Trophoblast cell (in vitro differentiated cells and primary cell): Measurements from ENCODE around the gene HOXA5.

Experiments
- DNase-seq, 2 donors: peaks; one replicate each; pipeline ENCODE4 v3.0.0-alpha.2; 2016
- H2AFZ ChIP-seq: 2 replicates; pipeline ENCODE4 v1.6.1; 2013; ENCODE audit warnings: low read length, moderate library complexity, mild to moderate bottlenecking; ENCODE audit not compliant: insufficient read depth, poor library complexity
- H2AK5ac ChIP-seq: 2 replicates; pipeline ENCODE4 v1.6.1; 2013; ENCODE audit warnings: mild to moderate bottlenecking, low read length
- H2BK120ac ChIP-seq: 2 replicates; pipeline ENCODE4 v1.6.1; 2013; ENCODE audit warnings: low read length, mild to moderate bottlenecking, moderate library complexity; ENCODE audit not compliant: insufficient read depth, poor library complexity
- H2BK12ac ChIP-seq: 2 replicates; pipeline ENCODE4 v1.6.1; 2013; ENCODE audit warnings: mild to moderate bottlenecking, low read length, moderate library complexity
- H2BK5ac ChIP-seq: 2 replicates; pipeline ENCODE4 v1.6.1; 2013; ENCODE audit warnings: low read length, low read depth, moderate library complexity, mild to moderate bottlenecking; ENCODE audit not compliant: poor library complexity
- H3K14ac ChIP-seq: 2 replicates; pipeline ENCODE4 v1.6.1; 2013; ENCODE audit warnings: mild to moderate bottlenecking, low read length
- H3K18ac ChIP-seq: 2 replicates; pipeline ENCODE4 v1.6.1; 2013; ENCODE audit warnings: mild to moderate bottlenecking, low read length
- H3K23ac ChIP-seq: 2 replicates; pipeline ENCODE4 v1.6.1; 2013; ENCODE audit warnings: low read length
- H3K27ac ChIP-seq: 2 replicates; pipeline ENCODE4 v1.5.1; 2013; ENCODE audit warnings: low read depth, mild to moderate bottlenecking, inconsistent platforms, low read length, moderate library complexity
- H3K27me3 ChIP-seq: 2 replicates; pipeline ENCODE4 v1.6.1; 2013; ENCODE audit warnings: inconsistent platforms, mild to moderate bottlenecking, low read length, moderate library complexity; ENCODE audit not compliant: insufficient read depth
- H3K36me3 ChIP-seq, 2 experiments: 1 replicate in 1 of 2; 2 replicates in 1 of 2; pipeline ENCODE4 v1.6.1; 2013; ENCODE audit warnings: low read length in 2 of 2, mild to moderate bottlenecking in 2 of 2, moderate library complexity in 1 of 2; ENCODE audit not compliant: insufficient read depth in 2 of 2, control insufficient read depth in 1 of 2
- H3K4ac ChIP-seq: 2 replicates; pipeline ENCODE4 v1.6.1; 2013; ENCODE audit warnings: low read depth, mild to moderate bottlenecking, low read length, moderate library complexity
- H3K4me1 ChIP-seq, 2 experiments: 1 replicate in 1 of 2; 2 replicates in 1 of 2; pipeline ENCODE4 v1.6.1; 2013; ENCODE audit warnings: low read length in 2 of 2, mild to moderate bottlenecking in 2 of 2, moderate library complexity in 1 of 2; ENCODE audit not compliant: insufficient read depth in 2 of 2, control insufficient read depth in 1 of 2
- H3K4me2 ChIP-seq: 2 replicates; pipeline ENCODE4 v1.6.1; 2013; ENCODE audit warnings: inconsistent platforms, mild to moderate bottlenecking, low read length, moderate library complexity
- H3K4me3 ChIP-seq: 2 replicates; pipeline ENCODE4 v1.5.1; 2013; ENCODE audit warnings: mild to moderate bottlenecking, low read depth, low read length, inconsistent platforms
- H3K79me1 ChIP-seq: one replicate; pipeline ENCODE4 v1.6.1; 2013; ENCODE audit warnings: low read length
- H3K79me2 ChIP-seq: 2 replicates; pipeline ENCODE4 v1.6.1; 2013; ENCODE audit warnings: low read length, mild to moderate bottlenecking; ENCODE audit not compliant: control insufficient read depth, insufficient read depth, poor library complexity
- H3K9ac ChIP-seq: 2 replicates; pipeline ENCODE4 v1.6.1; 2013; ENCODE audit warnings: mild to moderate bottlenecking, low read length
- H3K9me3 ChIP-seq: 2 replicates; pipeline ENCODE4 v1.6.1; 2013; ENCODE audit warnings: low read depth, mild to moderate bottlenecking, control low read depth, inconsistent platforms, low read length; ENCODE audit not compliant: insufficient read depth
- H4K12ac ChIP-seq: 2 replicates; pipeline ENCODE4 v1.6.1; 2013; ENCODE audit warnings: low read depth, mild to moderate bottlenecking, low read length, moderate library complexity
- H4K8ac ChIP-seq: 2 replicates; pipeline ENCODE4 v1.6.1; 2013; ENCODE audit warnings: low read depth, mild to moderate bottlenecking, low read length, moderate library complexity
- H4K91ac ChIP-seq: one replicate; pipeline ENCODE4 v1.6.1; 2013; ENCODE audit warnings: low read depth, mild to moderate bottlenecking, low read length, moderate library complexity
- WGBS: extraction: QIAGEN DNeasy Blood & Tissue Kit; methylation state at CpG from one replicate; pipeline ENCODE4 v1.1.7; 2013; ENCODE audit warnings: missing lambda C conversion rate; ENCODE audit not compliant: insufficient read length, insufficient coverage; ENCODE audit errors: extremely low coverage; 5-methylcytosine and 5-hydroxymethylcytosine counted together

The HOXA5 gene

GRCh38 chr7:27141923-27142579 is 1.4 kb downstream of the HOXA5 start:
- Histone ChIP-seq H3K79me1 (no peaks in the 10 kb centered on the region), H3K79me2 (no peaks in the 10 kb centered on the region), H3K14ac (no peak overlapping the region), H3K4ac (no peak overlapping the region), H3K4me3 (no peak overlapping the region), H3K18ac (no peak overlapping the region), H2AFZ (no peak overlapping the region), H3K4me1 (peaks cover 3 to 11% of the 10 kb centered on the region in 2 experiments), H2BK120ac (no peak overlapping the region), H2AK5ac (no peak overlapping the region), H3K9me3 (peaks cover 23% of the 10 kb centered on the region), H4K91ac (no peak overlapping the region), H3K4me2 (no peak overlapping the region), H3K27ac (no peak overlapping the region), H2BK12ac (no peak overlapping the region), H4K12ac (no peak overlapping the region), H4K8ac (no peak overlapping the region), H3K9ac (no peak overlapping the region), H2BK5ac (no peak overlapping the region), H3K27me3 (peaks cover 93% of the 10 kb centered on the region), H3K23ac (no peak overlapping the region), H3K36me3 (no peaks in the 10 kb centered on the region)
- no CpG with 5 or more reads among the region's 30 CpGs for WGBS
- peak in 1 of 2 donors; percentile 19 for DNase-seq

DNA sequence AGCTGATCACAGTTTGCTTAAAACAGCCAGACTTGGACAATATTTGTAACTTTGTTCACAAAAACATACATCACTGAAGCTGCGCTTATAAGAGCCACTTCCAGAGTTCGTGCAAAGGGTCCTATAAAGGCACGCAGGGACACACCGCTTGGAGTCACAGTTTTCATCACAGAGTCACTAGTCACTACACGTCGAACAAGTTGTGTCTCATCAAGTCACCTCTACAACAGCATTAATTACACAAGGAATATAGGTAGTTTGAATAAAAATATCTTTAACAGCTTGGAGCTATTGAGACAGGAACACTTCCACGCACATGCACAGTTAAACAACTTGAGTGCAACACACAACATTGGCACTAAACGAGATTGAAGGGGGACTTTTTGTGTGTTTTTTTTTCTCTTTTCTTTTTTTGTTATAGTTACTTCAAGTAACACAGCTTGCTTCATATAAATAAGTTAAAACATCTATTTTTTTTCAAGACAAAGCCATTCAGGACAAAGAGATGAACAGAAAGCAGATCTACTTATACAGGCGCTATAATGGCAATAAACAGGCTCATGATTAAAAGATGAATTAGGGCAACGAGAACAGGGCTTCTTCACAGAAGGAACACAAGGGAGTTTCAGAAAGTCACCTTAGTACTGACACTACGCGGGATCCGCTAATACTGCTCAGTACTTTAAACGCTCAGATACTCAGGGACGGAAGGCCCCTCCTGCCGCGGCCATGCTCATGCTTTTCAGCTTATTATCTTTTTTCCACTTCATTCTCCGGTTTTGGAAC is 2.2 kb downstream of the HOXA5 start:
- DNase-seq, result no peak
- Histone ChIP-seq H2BK5ac (no peak overlapping the region), H2BK120ac (no peak overlapping the region), H4K91ac (no peak overlapping the region), H3K18ac (no peak overlapping the region), H3K4me1 (peaks cover 3 to 11% of the 10 kb centered on the region in 2 experiments), H2AFZ (no peak overlapping the region), H3K27ac (no peak overlapping the region), H2AK5ac (no peak overlapping the region), H3K9ac (no peak overlapping the region), H3K4ac (no peak overlapping the region), H3K4me2 (no peak overlapping the region), H3K9me3 (peaks cover 20% of the 10 kb centered on the region), H3K79me2 (no peaks in the 10 kb centered on the region), H2BK12ac (no peak overlapping the region), H4K8ac (no peak overlapping the region), H3K4me3 (no peak overlapping the region), H4K12ac (no peak overlapping the region), H3K79me1 (no peaks in the 10 kb centered on the region), H3K14ac (no peak overlapping the region), H3K36me3 (no peaks in the 10 kb centered on the region), H3K23ac (no peak overlapping the region), H3K27me3 (peaks cover 93% of the 10 kb centered on the region)
- no CpG with 5 or more reads among the region's 18 CpGs for WGBS

- DNase-seq, result no peak
- no peak overlapping the region for H4K8ac ChIP-seq
Measured at GRCh38 chr7:27140126-27140857, 3.2 kb downstream of the HOXA5 start.

GRCh38 chr7:27139334-27140125 is 4.0 kb downstream of the HOXA5 start:
- Histone ChIP-seq H4K12ac (no peak overlapping the region), H3K79me1 (no peaks in the 10 kb centered on the region), H4K8ac (no peak overlapping the region), H3K4me2 (no peak overlapping the region), H3K9ac (no peak overlapping the region), H2AK5ac (no peak overlapping the region), H3K36me3 (no peaks in the 10 kb centered on the region), H4K91ac (no peak overlapping the region), H3K27ac (no peak overlapping the region), H2BK120ac (no peak overlapping the region), H3K23ac (no peak overlapping the region), H3K18ac (no peak overlapping the region), H3K4ac (no peak overlapping the region), H3K14ac (no peak overlapping the region), H3K27me3 (peaks cover 86% of the 10 kb centered on the region), H3K4me3 (no peak overlapping the region), H3K9me3 (peaks cover 8% of the 10 kb centered on the region), H2BK5ac (no peak overlapping the region), H2BK12ac (no peak overlapping the region), H3K4me1 (peaks cover 3 to 11% of the 10 kb centered on the region in 2 experiments), H2AFZ (no peak overlapping the region), H3K79me2 (no peaks in the 10 kb centered on the region)
- DNase-seq, result no peak
- WGBS, result no CpG with 5 or more reads among the region's 53 CpGs

More at GRCh38 chr7:27140126-27140857, 3.2 kb downstream of the HOXA5 start:
- Histone ChIP-seq H3K18ac (no peak overlapping the region), H4K12ac (no peak overlapping the region), H3K79me1 (no peaks in the 10 kb centered on the region), H2AK5ac (no peak overlapping the region), H3K27ac (no peak overlapping the region), H3K9ac (no peak overlapping the region), H3K36me3 (no peaks in the 10 kb centered on the region), H3K4me1 (peaks cover 3 to 11% of the 10 kb centered on the region in 2 experiments), H2BK12ac (no peak overlapping the region), H3K27me3 (peaks cover 92% of the 10 kb centered on the region), H4K91ac (no peak overlapping the region), H3K23ac (no peak overlapping the region), H3K4me2 (no peak overlapping the region), H2BK120ac (no peak overlapping the region), H3K9me3 (peaks cover 13% of the 10 kb centered on the region), H2AFZ (no peak overlapping the region), H3K14ac (no peak overlapping the region), H3K79me2 (no peaks in the 10 kb centered on the region), H2BK5ac (no peak overlapping the region), H3K4ac (no peak overlapping the region), H3K4me3 (peak overlapping the region; percentile 30)
- no CpG with 5 or more reads among the region's 15 CpGs for WGBS
